ENCODE data around the gene KCNQ5. TPM values are rescaled to one million over a fixed set of nuclear protein-coding genes. Genes with fewer than 3 reads are reported as not detected.

KCNQ5 gene
- polyA plus RNA-seq, 3 donors = not detected

- no peak overlapping the region for H3K27ac Mint-ChIP-seq
- no peaks in the 10 kb centered on the region for H3K27me3 ChIP-seq (ENCODE audit: control insufficient read depth in 2 of 2, insufficient read depth in 2 of 2, low read length in 2 of 2)
- no CpG with 5 or more reads among the region's 2 CpGs for WGBS (ENCODE audit: insufficient coverage)
- no peak overlapping the region for H3K4me3 Mint-ChIP-seq
- no peak overlapping the region for H3K4me2 ChIP-seq (replicated peaks; ENCODE audit: extremely low read depth, low read length, poor library complexity, severe bottlenecking)
- no peaks in the 10 kb centered on the region for H3K36me3 Mint-ChIP-seq
- no peak overlapping the region for H3K9ac ChIP-seq (ENCODE audit: insufficient read depth, low read length, poor library complexity, severe bottlenecking)
- H3K36me3 ChIP-seq (replicated peaks in 1 of 2; ENCODE audit: control insufficient read depth in 1 of 2, insufficient read depth in 2 of 2, low read length in 2 of 2) = no peaks in the 10 kb centered on the region
- H3K27ac ChIP-seq (ENCODE audit: low read depth in 1 of 2, low read length in 2 of 2) = no peak overlapping the region
- H2AFZ ChIP-seq (ENCODE audit: insufficient read depth, low read depth, low read length, poor library complexity, severe bottlenecking) = no peak overlapping the region
- no peak overlapping the region for H3K4me3 ChIP-seq (replicated peaks in 1 of 3; ENCODE audit: low read depth in 2 of 3, low read length in 3 of 3)
- H3K9me3 ChIP-seq (replicated peaks in 1 of 2; ENCODE audit: control insufficient read depth in 1 of 2, insufficient read depth in 1 of 2, low read length in 2 of 2) = peaks cover 0 to 4% of the 10 kb centered on the region in 2 donors
- H3K9me3 Mint-ChIP-seq = peaks cover 0 to 8% (median 3%) of the 10 kb centered on the region in 7 donors
- no peaks in the 10 kb centered on the region for H3K79me2 ChIP-seq (ENCODE audit: insufficient read depth, low read length)
- intact Hi-C loops (cut with micrococcal nuclease) = no loop called here
- no peaks in the 10 kb centered on the region for H3K27me3 Mint-ChIP-seq (ENCODE audit: low read depth in 3 of 3)
- H3K4me1 ChIP-seq (ENCODE audit: control insufficient read depth in 1 of 2, insufficient read depth in 2 of 2, low read length in 2 of 2) = no peaks in the 10 kb centered on the region
- DNase-seq = no peak
- H3K4me1 Mint-ChIP-seq = no peaks in the 10 kb centered on the region
- TF ChIP-seq CTCF (IDR thresholded peaks at IDR 0.05) = no peak
- H4K20me1 ChIP-seq (ENCODE audit: insufficient read depth, low read length) = no peaks in the 10 kb centered on the region
Observed at GRCh38 chr6:72850040-72850439, 228.2 kb downstream of the KCNQ5 start.

GRCh38 chr6:72850469-72850868 is 228.6 kb downstream of the KCNQ5 start:
- DNase-seq = no peak
- TF ChIP-seq CTCF (IDR thresholded peaks at IDR 0.05) = no peak
- no peaks in the 10 kb centered on the region for H3K36me3 Mint-ChIP-seq
- H3K9me3 Mint-ChIP-seq = peaks cover 0 to 8% (median 3%) of the 10 kb centered on the region in 7 donors
- Histone ChIP-seq H3K4me1 (ENCODE audit: control insufficient read depth in 1 of 2, insufficient read depth in 2 of 2, low read length in 2 of 2) (no peaks in the 10 kb centered on the region), H3K79me2 (ENCODE audit: insufficient read depth, low read length) (no peaks in the 10 kb centered on the region), H3K9me3 (replicated peaks in 1 of 2; ENCODE audit: control insufficient read depth in 1 of 2, insufficient read depth in 1 of 2, low read length in 2 of 2) (peaks cover 0 to 4% of the 10 kb centered on the region in 2 donors), H3K9ac (ENCODE audit: insufficient read depth, low read length, poor library complexity, severe bottlenecking) (no peak overlapping the region), H3K36me3 (replicated peaks in 1 of 2; ENCODE audit: control insufficient read depth in 1 of 2, insufficient read depth in 2 of 2, low read length in 2 of 2) (no peaks in the 10 kb centered on the region), H3K27ac (ENCODE audit: low read depth in 1 of 2, low read length in 2 of 2) (no peak overlapping the region), H4K20me1 (ENCODE audit: insufficient read depth, low read length) (no peaks in the 10 kb centered on the region), H3K27me3 (ENCODE audit: control insufficient read depth in 2 of 2, insufficient read depth in 2 of 2, low read length in 2 of 2) (no peaks in the 10 kb centered on the region), H3K4me3 (replicated peaks in 1 of 3; ENCODE audit: low read depth in 2 of 3, low read length in 3 of 3) (no peak overlapping the region), H3K4me2 (replicated peaks; ENCODE audit: extremely low read depth, low read length, poor library complexity, severe bottlenecking) (no peak overlapping the region), H2AFZ (ENCODE audit: insufficient read depth, low read depth, low read length, poor library complexity, severe bottlenecking) (no peak overlapping the region)
- no peak overlapping the region for H3K27ac Mint-ChIP-seq
- H3K4me1 Mint-ChIP-seq = no peaks in the 10 kb centered on the region
- WGBS (ENCODE audit: insufficient coverage) = no CpG with 5 or more reads among the region's 1 CpG
- intact Hi-C loops (cut with micrococcal nuclease) = no loop called here
- no peaks in the 10 kb centered on the region for H3K27me3 Mint-ChIP-seq (ENCODE audit: low read depth in 3 of 3)
- no peak overlapping the region for H3K4me3 Mint-ChIP-seq

All from CD14-positive monocyte (primary cell).